HepG2 (cell line): Measurements from ENCODE around the gene GALNT11. TPM values are rescaled to one million over a fixed set of nuclear protein-coding genes. Genes with fewer than 3 reads are reported as not detected.

Source experiments
- ATAC-seq: fragments of 200-7000 bp; cut with Tn5 transposase; 3 replicates; pipeline ENCODE4 v1.9.1; 2020; ENCODE audit warnings: mild to moderate bottlenecking, moderate library complexity
- BruUV-seq: library from RNA; stranded (reverse); fragments of 400-500 nt; replicated peaks from 2 replicates; lab custom pipeline; 2021; lab: Mats Ljungman, UMichigan
- CTCF ChIA-PET: fragments of 300-600 bp; formaldehyde crosslinking; extraction: SDS; loops from one replicate; lab custom pipeline; 2021; ENCODE audit warnings: low total read pairs, inconsistent platforms, low intra/inter-chr PET ratio; lab: Yijun Ruan, JAX
- POLR2A ChIA-PET: fragments of 350-600 bp; sonication (Branson Sonifier 250); formaldehyde crosslinking; loops from one replicate; lab custom pipeline; 2020; ENCODE audit warnings: antibody characterized with exemption, inconsistent platforms; lab: Yijun Ruan, JAX
- DNase-seq: peaks from one replicate; pipeline ENCODE4 v3.0.0-alpha.2; 2015; ENCODE audit warnings: low spot score
- FAIRE-seq: peaks from 3 replicates; lab custom pipeline; 2011; peaks lifted over from hg19 to GRCh38; lab: Jason Lieb, UNC
- H2AFZ ChIP-seq: one replicate; pipeline ENCODE4 v1.6.1; 2011; ENCODE audit warnings: low read length, inconsistent platforms
- H3K27ac ChIP-seq: fragments of 300-600 bp; 3 replicates; pipeline ENCODE4 v1.8.0; 2011; ENCODE audit warnings: mixed run types, mild to moderate bottlenecking, mixed read lengths, low read length, inconsistent platforms; ENCODE audit not compliant: insufficient read depth; ENCODE audit errors: extremely low read length
- H3K27me3 ChIP-seq, 2 experiments: fragments of 200-600 bp in 1 of 2; 2 replicates in 1 of 2; 3 replicates in 1 of 2; pipeline versions ENCODE4 v1.6.0 to v1.8.0; 2011; ENCODE audit warnings: low read length in 2 of 2, mild to moderate bottlenecking in 2 of 2, moderate library complexity in 2 of 2, inconsistent platforms in 1 of 2; ENCODE audit not compliant: insufficient read depth in 2 of 2, control insufficient read depth in 1 of 2
- H3K36me3 ChIP-seq, 2 experiments: fragments of 200-600 bp in 1 of 2; replicated peaks in 1 of 2; 2 replicates in 1 of 2; 3 replicates in 1 of 2; pipeline versions ENCODE4 v1.5.1 to v1.8.0; 2011; ENCODE audit warnings: low read length in 2 of 2, inconsistent platforms in 1 of 2; ENCODE audit not compliant: insufficient read depth in 2 of 2, control insufficient read depth in 1 of 2
- H3K4me1 ChIP-seq: 2 replicates; pipeline ENCODE4 v1.5.1; 2012; ENCODE audit warnings: low read length, inconsistent platforms; ENCODE audit not compliant: insufficient read depth
- H3K4me2 ChIP-seq: 2 replicates; pipeline ENCODE4 v1.6.0; 2011; ENCODE audit warnings: low read depth, low read length, inconsistent platforms
- H3K4me3 ChIP-seq, 3 experiments: fragments of 200-600 bp in 1 of 3; sonication (generic), shearing (Covaris generic) in 1 of 3; replicated peaks in 1 of 3; 2 replicates each; pipeline ENCODE4 v1.5.1; 2011 to 2016; ENCODE audit warnings: low read length in 3 of 3, inconsistent platforms in 2 of 3, low read depth in 2 of 3, mild to moderate bottlenecking in 2 of 3, control low read depth in 1 of 3, mixed read lengths in 1 of 3; ENCODE audit not compliant: insufficient read depth in 1 of 3
- H3K79me2 ChIP-seq: one replicate; pipeline ENCODE4 v1.6.1; 2011; ENCODE audit warnings: low read length, inconsistent platforms; ENCODE audit not compliant: insufficient read depth
- H3K9ac ChIP-seq: 2 replicates; pipeline ENCODE4 v1.6.0; 2011; ENCODE audit warnings: mild to moderate bottlenecking, low read depth, low read length, inconsistent platforms; ENCODE audit not compliant: insufficient read depth
- H3K9me3 ChIP-seq: 2 replicates; pipeline ENCODE4 v1.5.1; 2012; ENCODE audit warnings: mild to moderate bottlenecking, low read length
- H4K20me1 ChIP-seq: 2 replicates; pipeline ENCODE4 v1.6.0; 2011; ENCODE audit warnings: inconsistent platforms, mild to moderate bottlenecking, low read length, moderate library complexity; ENCODE audit not compliant: insufficient read depth
- ZBTB4 ChIP-seq: sonication (generic); formaldehyde crosslinking; IDR thresholded peaks from 2 replicates; pipeline ENCODE4 v1.4.0; 2020; ENCODE audit warnings: missing genetic modification reagents, mild to moderate bottlenecking, borderline replicate concordance
- ZNF274 ChIP-seq: sonication (generic); formaldehyde crosslinking; IDR thresholded peaks from 2 replicates; pipeline ENCODE4 v1.5.1; 2020; ENCODE audit warnings: mild to moderate bottlenecking, missing genetic modification reagents
- ZNF772 ChIP-seq: sonication (generic); formaldehyde crosslinking; IDR thresholded peaks from 2 replicates; pipeline ENCODE4 v1.5.0; 2020; ENCODE audit warnings: mild to moderate bottlenecking, missing genetic modification reagents
- WGBS: methylation state at CpG from one replicate; pipeline ENCODE4 v1.1.6; 2017; ENCODE audit warnings: low lambda C conversion rate; 5-methylcytosine and 5-hydroxymethylcytosine counted together
- in situ Hi-C: cut with HindIII; loops from 2 replicates; pipeline ENCODE4 v1.10.0; 2017; ENCODE audit warnings: low pct_unique_long_range_greater_than_20kb; ENCODE audit not compliant: extremely low pct_ligation_motif_present
- intact Hi-C: fragments of 100-400 bp; cut with micrococcal nuclease; formaldehyde crosslinking; loops from one replicate; pipeline ENCODE4 v1.10.0; 2022; ENCODE audit not compliant: unreplicated experiment
- polyA plus RNA-seq, 8 experiments: library from polyadenylated mRNA; depleted of rRNA in 3 of 8; stranded (reverse) in 7 of 8; unstranded in 1 of 8; fragments of >200 nt; fragmentation: Illumina TruSeq in 4 of 8; extraction: Trizol in 4 of 8; gene quantifications; 2 replicates each; pipeline versions ENCODE4 v1.2.1 to v1.2.3, GENCODE V29; 2011 to 2016; ENCODE audit warnings: low read depth in 4 of 8, missing spikeins in 1 of 8, mixed read lengths in 1 of 8; ENCODE audit not compliant: insufficient read depth in 1 of 8
- total RNA-seq, 5 experiments: library from RNA; depleted of rRNA; stranded (reverse); fragments of >200 nt; fragmentation: Illumina TruSeq; extraction: Trizol; gene quantifications; 2 replicates each; pipeline ENCODE4 v1.2.3, GENCODE V29; 2016; ENCODE audit warnings: low read depth in 1 of 5
- TF ChIP-seq, protein P1 (sequence below): sonication (generic); formaldehyde crosslinking; IDR thresholded peaks from 2 replicates; pipeline ENCODE4 v1.5.1; 2020; ENCODE audit warnings: missing genetic modification reagents, mild to moderate bottlenecking, borderline replicate concordance

The GALNT11 gene
- total and polyA plus RNA-seq, 2 of the 13 experiments (the other 11 are each of a cell fraction or from before 2014, with no cell fraction given): 9.3 to 16.3 TPM

- no peaks in the 10 kb centered on the region for H4K20me1 ChIP-seq
- no peak overlapping the region for H3K27ac ChIP-seq
- no peak overlapping the region for H3K4me3 ChIP-seq
- H2AFZ ChIP-seq: no peak overlapping the region
- no peak overlapping the region for H3K4me2 ChIP-seq
- 64% methylated on average over 3 of the region's 3 CpGs for WGBS
- H3K4me1 ChIP-seq: no peaks in the 10 kb centered on the region
- no peak overlapping the region for H3K9ac ChIP-seq
- intact Hi-C loops (no loop called here), in situ Hi-C loops (no loop called here)
- FAIRE-seq (no peak), DNase-seq (no peak), ATAC-seq (no peak)
- H3K9me3 ChIP-seq: no peaks in the 10 kb centered on the region
- ChIA-PET POLR2A (no interaction called here), CTCF (no interaction called here)
- TF ChIP-seq ZNF772 (CRISPR knock-in tag) (no peak), ZBTB4 (CRISPR knock-in tag) (no peak), ZNF274 (CRISPR knock-in tag) (no peak)
- TF ChIP-seq, protein P1, sequence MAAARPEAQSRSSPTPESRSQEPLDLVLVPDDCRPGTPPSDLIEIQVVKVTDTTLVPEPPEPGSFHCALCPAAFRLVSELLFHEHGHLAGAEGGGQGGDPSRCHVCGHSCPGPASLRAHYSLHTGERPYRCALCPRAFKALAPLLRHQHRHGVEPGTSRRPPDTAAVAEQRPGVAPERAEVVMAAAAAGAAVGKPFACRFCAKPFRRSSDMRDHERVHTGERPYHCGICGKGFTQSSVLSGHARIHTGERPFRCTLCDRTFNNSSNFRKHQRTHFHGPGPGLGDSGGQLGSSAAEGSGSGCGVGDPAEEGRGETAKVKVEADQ: no peak
- H3K36me3 ChIP-seq: no peaks in the 10 kb centered on the region
- BruUV-seq: no TSS peak
- H3K27me3 ChIP-seq: no peaks in the 10 kb centered on the region; a peak in 1 of 5 replicates
- no peaks in the 10 kb centered on the region for H3K79me2 ChIP-seq
These were observed 44.3 kb upstream of the GALNT11 start for GRCh38 chr7:151981223-151981622.
